ENCODE results near the gene PTPN7. TPM values are rescaled to one million over a fixed set of nuclear protein-coding genes. Genes with fewer than 3 reads are reported as not detected.

PTPN7 gene
- total RNA-seq, 2 experiments from 2014 or later: 67.5 to 83.1 TPM

DNA sequence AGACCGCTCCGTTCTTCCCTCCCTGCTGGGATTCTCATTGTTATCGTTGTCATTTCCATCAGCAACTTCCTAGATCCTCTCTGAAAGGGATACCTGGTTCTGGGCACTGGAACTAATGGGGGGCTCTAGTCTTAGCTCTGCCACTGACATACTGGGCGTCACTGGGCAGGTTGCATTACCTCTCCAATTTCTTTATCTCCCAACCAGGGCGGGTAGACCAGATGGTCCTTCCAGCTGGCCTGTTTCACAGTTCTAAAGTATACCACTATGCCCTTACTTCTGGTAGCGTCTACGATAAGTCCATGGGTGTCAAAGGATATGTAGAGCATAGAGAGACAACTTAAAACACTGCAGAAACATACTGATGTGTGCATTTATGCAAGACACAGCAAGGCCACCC, 36.3 kb downstream of the PTPN7 start:
- H2AFZ ChIP-seq (ENCODE audit: low read length): no peak overlapping the region
- DNase-seq (ENCODE audit: low spot score): no peak
- intact Hi-C loops (cut with micrococcal nuclease; ENCODE audit: unreplicated experiment): no loop called here
- no peak for TF ChIP-seq EZH2phosphoT487 (IDR thresholded peaks at IDR 0.05; ENCODE audit: borderline replicate concordance, low read depth, low read length)
- TF ChIP-seq, protein P1, sequence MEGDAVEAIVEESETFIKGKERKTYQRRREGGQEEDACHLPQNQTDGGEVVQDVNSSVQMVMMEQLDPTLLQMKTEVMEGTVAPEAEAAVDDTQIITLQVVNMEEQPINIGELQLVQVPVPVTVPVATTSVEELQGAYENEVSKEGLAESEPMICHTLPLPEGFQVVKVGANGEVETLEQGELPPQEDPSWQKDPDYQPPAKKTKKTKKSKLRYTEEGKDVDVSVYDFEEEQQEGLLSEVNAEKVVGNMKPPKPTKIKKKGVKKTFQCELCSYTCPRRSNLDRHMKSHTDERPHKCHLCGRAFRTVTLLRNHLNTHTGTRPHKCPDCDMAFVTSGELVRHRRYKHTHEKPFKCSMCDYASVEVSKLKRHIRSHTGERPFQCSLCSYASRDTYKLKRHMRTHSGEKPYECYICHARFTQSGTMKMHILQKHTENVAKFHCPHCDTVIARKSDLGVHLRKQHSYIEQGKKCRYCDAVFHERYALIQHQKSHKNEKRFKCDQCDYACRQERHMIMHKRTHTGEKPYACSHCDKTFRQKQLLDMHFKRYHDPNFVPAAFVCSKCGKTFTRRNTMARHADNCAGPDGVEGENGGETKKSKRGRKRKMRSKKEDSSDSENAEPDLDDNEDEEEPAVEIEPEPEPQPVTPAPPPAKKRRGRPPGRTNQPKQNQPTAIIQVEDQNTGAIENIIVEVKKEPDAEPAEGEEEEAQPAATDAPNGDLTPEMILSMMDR (conservative IDR thresholded peaks at IDR 0.05; ENCODE audit: low read length): no peak
- H3K9me3 ChIP-seq (ENCODE audit: low read length): no peaks in the 10 kb centered on the region
- no peaks in the 10 kb centered on the region for H3K4me1 ChIP-seq (ENCODE audit: insufficient read depth, low read length, poor library complexity, severe bottlenecking)
- no peaks in the 10 kb centered on the region for H3K9me2 ChIP-seq (ENCODE audit: insufficient read depth, low read length)
- no peak overlapping the region for H3K4me3 ChIP-seq (ENCODE audit: low read depth, low read length, poor library complexity, severe bottlenecking)
- no peaks in the 10 kb centered on the region for H3K36me3 ChIP-seq (ENCODE audit: insufficient read depth, low read length)
- H3K79me2 ChIP-seq (ENCODE audit: insufficient read depth, low read depth, low read length): no peaks in the 10 kb centered on the region
- no peaks in the 10 kb centered on the region; the same call in 1 of the 2 replicates for H4K20me1 ChIP-seq (ENCODE audit: insufficient read depth, low read length)
- H3K4me2 ChIP-seq (ENCODE audit: low read length): no peak overlapping the region
- POLR2A ChIA-PET: no interaction called here
- no TSS peak for BruUV-seq (replicated peaks)
- H3K27ac ChIP-seq (ENCODE audit: low read depth, low read length, poor library complexity, severe bottlenecking): no peak overlapping the region
- CTCF ChIA-PET (ENCODE audit: unreplicated experiment): no interaction called here

DNA sequence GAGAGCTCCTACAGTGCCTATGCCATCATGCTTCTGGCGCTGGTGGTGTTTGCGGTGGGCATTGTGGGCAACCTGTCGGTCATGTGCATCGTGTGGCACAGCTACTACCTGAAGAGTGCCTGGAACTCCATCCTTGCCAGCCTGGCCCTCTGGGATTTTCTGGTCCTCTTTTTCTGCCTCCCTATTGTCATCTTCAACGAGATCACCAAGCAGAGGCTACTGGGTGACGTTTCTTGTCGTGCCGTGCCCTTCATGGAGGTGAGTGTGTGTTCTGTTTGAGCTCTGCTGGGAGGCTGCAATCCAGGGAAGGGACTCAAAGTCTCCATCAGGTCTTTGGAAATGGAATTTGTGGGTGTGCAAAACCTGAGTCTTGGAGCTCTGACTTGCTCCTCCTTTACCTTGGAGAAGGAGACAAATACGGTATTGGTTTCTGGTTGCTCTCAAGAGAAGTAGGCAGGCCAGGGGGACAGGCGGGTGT, 37.0 kb downstream of the PTPN7 start:
- BruUV-seq (replicated peaks): no TSS peak
- H3K9me3 ChIP-seq (ENCODE audit: low read length): no peaks in the 10 kb centered on the region
- no peak overlapping the region for H3K4me3 ChIP-seq (ENCODE audit: low read depth, low read length, poor library complexity, severe bottlenecking)
- CTCF ChIA-PET (ENCODE audit: unreplicated experiment): no interaction called here
- no peak overlapping the region for H3K27ac ChIP-seq (ENCODE audit: low read depth, low read length, poor library complexity, severe bottlenecking)
- no peaks in the 10 kb centered on the region for H3K36me3 ChIP-seq (ENCODE audit: insufficient read depth, low read length)
- H3K79me2 ChIP-seq (ENCODE audit: insufficient read depth, low read depth, low read length): no peaks in the 10 kb centered on the region
- no peaks in the 10 kb centered on the region for H3K9me2 ChIP-seq (ENCODE audit: insufficient read depth, low read length)
- POLR2A ChIA-PET: no interaction called here
- no peaks in the 10 kb centered on the region; the same call in 1 of the 2 replicates for H4K20me1 ChIP-seq (ENCODE audit: insufficient read depth, low read length)
- no peak overlapping the region for H2AFZ ChIP-seq (ENCODE audit: low read length)
- intact Hi-C loops (cut with micrococcal nuclease; ENCODE audit: unreplicated experiment): no loop called here
- no peak for DNase-seq (ENCODE audit: low spot score)
- no peak overlapping the region for H3K4me2 ChIP-seq (ENCODE audit: low read length)
- TF ChIP-seq, protein P1 (conservative IDR thresholded peaks at IDR 0.05; ENCODE audit: low read length): no peak
- no peak for TF ChIP-seq EZH2phosphoT487 (IDR thresholded peaks at IDR 0.05; ENCODE audit: borderline replicate concordance, low read depth, low read length)
- H3K4me1 ChIP-seq (ENCODE audit: insufficient read depth, low read length, poor library complexity, severe bottlenecking): no peaks in the 10 kb centered on the region

DNA sequence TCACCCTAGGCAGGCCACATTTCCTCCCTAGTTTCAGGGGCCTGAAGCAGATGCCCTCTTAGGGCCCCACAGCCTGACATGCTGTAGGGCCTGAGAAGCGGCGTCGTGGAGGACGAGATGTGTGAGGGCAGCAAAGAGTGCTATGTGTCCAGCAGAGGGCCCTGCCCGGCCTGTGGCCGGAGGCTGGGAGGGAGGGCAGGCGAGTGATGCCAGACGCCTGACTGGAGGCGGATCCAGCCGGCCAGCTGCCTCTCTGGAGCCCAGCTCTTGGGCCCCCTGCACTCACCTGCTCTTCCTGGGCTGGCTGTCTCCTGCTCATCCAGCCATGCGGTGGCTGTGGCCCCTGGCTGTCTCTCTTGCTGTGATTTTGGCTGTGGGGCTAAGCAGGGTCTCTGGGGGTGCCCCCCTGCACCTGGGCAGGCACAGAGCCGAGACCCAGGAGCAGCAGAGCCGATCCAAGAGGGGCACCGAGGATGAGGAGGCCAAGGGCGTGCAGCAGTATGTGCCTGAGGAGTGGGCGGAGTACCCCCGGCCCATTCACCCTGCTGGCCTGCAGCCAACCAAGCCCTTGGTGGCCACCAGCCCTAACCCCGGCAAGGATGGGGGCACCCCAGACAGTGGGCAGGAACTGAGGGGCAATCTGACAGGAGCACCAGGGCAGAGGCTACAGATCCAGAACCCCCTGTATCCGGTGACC, 37.6 kb downstream of the PTPN7 start, which contains the start of gene GPR37L1:
Gene GPR37L1, plus strand, starts transcription at position 279 of the 697 bp plus-strand sequence. Its CDS starts 47 bp downstream, at position 326.
- H4K20me1 ChIP-seq (ENCODE audit: insufficient read depth, low read length): no peaks in the 10 kb centered on the region; the same call in 1 of the 2 replicates
- no peak for DNase-seq (ENCODE audit: low spot score)
- no peaks in the 10 kb centered on the region for H3K9me2 ChIP-seq (ENCODE audit: insufficient read depth, low read length)
- no peaks in the 10 kb centered on the region for H3K9me3 ChIP-seq (ENCODE audit: low read length)
- H2AFZ ChIP-seq (ENCODE audit: low read length): no peak within 1 kb of the TSS
- H3K36me3 ChIP-seq (ENCODE audit: insufficient read depth, low read length): no peaks in the 10 kb centered on the region
- H3K4me1 ChIP-seq (ENCODE audit: insufficient read depth, low read length, poor library complexity, severe bottlenecking): no peaks in the 10 kb centered on the region
- ChIA-PET CTCF (ENCODE audit: unreplicated experiment) (no interaction called here), POLR2A (no interaction called here)
- no peak within 1 kb of the TSS for H3K4me3 ChIP-seq (ENCODE audit: low read depth, low read length, poor library complexity, severe bottlenecking)
- no TSS peak for BruUV-seq (replicated peaks)
- TF ChIP-seq EZH2phosphoT487 (IDR thresholded peaks at IDR 0.05; ENCODE audit: borderline replicate concordance, low read depth, low read length): no peak
- TF ChIP-seq, protein P1 (conservative IDR thresholded peaks at IDR 0.05; ENCODE audit: low read length): no peak
- no peaks in the 10 kb centered on the region for H3K79me2 ChIP-seq (ENCODE audit: insufficient read depth, low read depth, low read length)
- intact Hi-C loops (cut with micrococcal nuclease; ENCODE audit: unreplicated experiment): no loop called here
- H3K4me2 ChIP-seq (ENCODE audit: low read length): no peak within 1 kb of the TSS
- no peak within 1 kb of the TSS for H3K27ac ChIP-seq (ENCODE audit: low read depth, low read length, poor library complexity, severe bottlenecking)

Measured in OCI-LY7 (cell line).